SJSA1 (cell line): ENCODE results near the gene MAGOHB. TPM values are rescaled to one million over a fixed set of nuclear protein-coding genes. Genes with fewer than 3 reads are reported as not detected.
A peak's percentile ranks its signal among the peaks of the same experiment; 100 is the strongest.
"Not testable (repeated sequence)": the region's sequence is repeated elsewhere in the genome, so short reads cannot be mapped to it uniquely, and the experiment has no call there.

Experiments used
- DNase-seq, 2 experiments: peaks; one replicate each; pipeline ENCODE4 v3.0.0-alpha.2; 2015 to 2020; ENCODE audit warnings: low spot score in 2 of 2, low read depth in 1 of 2
- H3K27ac ChIP-seq: fragments of 250-450 bp; sonication (Bioruptor Pico); 2 replicates; pipeline ENCODE4 v1.5.1; 2020; ENCODE audit warnings: mild to moderate bottlenecking, moderate library complexity
- H3K27me3 ChIP-seq: fragments of 250-450 bp; sonication (Bioruptor Pico); replicated peaks from 2 replicates; pipeline ENCODE4 v1.5.1; 2020; ENCODE audit warnings: mild to moderate bottlenecking, moderate library complexity
- H3K36me3 ChIP-seq: fragments of 250-450 bp; sonication (Bioruptor Pico); 2 replicates; pipeline ENCODE4 v1.5.1; 2020; ENCODE audit warnings: mild to moderate bottlenecking
- H3K4me1 ChIP-seq: fragments of 250-450 bp; sonication (Bioruptor Pico); replicated peaks from 2 replicates; pipeline ENCODE4 v1.6.1; 2021; ENCODE audit warnings: mild to moderate bottlenecking
- H3K4me3 ChIP-seq: fragments of 250-450 bp; sonication (Bioruptor Pico); 2 replicates; pipeline ENCODE4 v1.5.1; 2020; ENCODE audit warnings: mild to moderate bottlenecking
- H3K9me3 ChIP-seq: fragments of 250-450 bp; sonication (Bioruptor Pico); replicated peaks from 2 replicates; pipeline ENCODE4 v1.5.1; 2020; ENCODE audit warnings: mild to moderate bottlenecking
- total RNA-seq: library from RNA; depleted of rRNA; stranded (reverse); fragments of >200 nt; shearing (Covaris generic); gene quantifications from 2 replicates; pipeline ENCODE4 v1.2.3, GENCODE V29; 2014

Gene MAGOHB
- total RNA-seq, 1 experiment from 2014 or later, result 51.6 TPM

DNA sequence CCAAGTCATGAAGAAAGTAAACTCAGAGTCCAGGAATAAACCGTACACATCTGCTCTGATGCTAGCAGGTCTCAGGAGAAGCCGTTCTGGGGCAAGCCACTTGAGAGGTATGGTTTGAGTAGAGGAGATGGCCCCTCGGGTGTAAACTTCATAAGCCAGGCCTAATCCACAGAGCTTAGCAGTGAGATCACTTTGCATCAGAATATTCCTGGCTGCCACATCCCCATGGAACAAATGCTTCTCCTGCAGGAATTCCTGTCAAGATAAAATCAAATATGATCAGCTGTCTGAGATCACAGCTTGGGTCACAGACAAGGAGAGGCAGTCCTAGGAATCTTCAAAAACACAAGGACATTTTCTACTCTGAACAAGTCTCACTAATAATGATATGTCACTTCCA is 11.2 kb upstream of the MAGOHB start:
- Histone ChIP-seq H3K27ac (no peak overlapping the region), H3K27me3 (no peaks in the 10 kb centered on the region), H3K4me1 (no peaks in the 10 kb centered on the region; the same call in 1 of the 2 replicates), H3K36me3 (peaks cover 6% of the 10 kb centered on the region), H3K4me3 (no peak overlapping the region), H3K9me3 (no peaks in the 10 kb centered on the region)
- no peak for DNase-seq

DNA sequence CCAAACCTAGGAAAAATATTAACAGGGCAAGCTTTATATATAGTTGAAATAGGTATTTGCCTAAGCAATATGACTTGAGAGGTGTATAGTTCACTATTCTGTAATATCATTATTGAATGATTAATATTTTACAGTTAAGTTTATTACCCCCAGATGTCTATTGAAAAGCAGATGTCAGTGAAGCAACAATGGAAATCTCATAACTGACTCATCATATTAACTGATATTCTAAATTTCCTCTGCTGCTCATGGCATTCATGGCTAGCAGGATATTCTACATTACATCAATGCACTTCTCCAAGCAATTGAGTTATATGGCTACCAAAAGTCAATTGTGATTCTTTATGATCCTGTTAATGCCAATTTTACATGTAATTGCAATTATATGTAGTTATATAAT is 9.7 kb upstream of the MAGOHB start:
- H3K36me3 ChIP-seq, result peaks cover 11% of the 10 kb centered on the region
- no peak overlapping the region for H3K4me3 ChIP-seq
- no peak overlapping the region for H3K27ac ChIP-seq
- H3K4me1 ChIP-seq, result peaks cover 14% of the 10 kb centered on the region
- H3K9me3 ChIP-seq, result no peaks in the 10 kb centered on the region
- DNase-seq, result no peak
- no peaks in the 10 kb centered on the region for H3K27me3 ChIP-seq

DNA sequence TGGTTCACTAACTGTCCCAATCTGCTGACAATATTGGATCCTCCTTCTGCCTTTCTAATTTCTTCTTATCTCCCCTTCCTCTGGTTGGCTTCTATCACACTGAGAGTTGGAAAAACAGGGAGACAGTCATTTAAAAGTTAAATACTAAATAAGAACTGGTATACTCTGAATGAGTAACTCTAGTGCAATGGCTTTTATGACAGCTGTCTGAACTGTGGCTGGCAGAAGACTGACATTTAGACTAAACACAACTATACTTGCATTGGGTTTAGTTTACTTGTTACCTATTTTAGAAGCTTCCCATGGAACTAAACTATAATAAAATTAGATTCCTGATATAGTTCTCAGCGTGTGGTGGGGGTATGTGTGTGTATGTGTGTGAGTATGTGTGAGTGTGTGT is 7.9 kb upstream of the MAGOHB start:
- DNase-seq, result no peak
- H3K27me3 ChIP-seq, result no peaks in the 10 kb centered on the region
- no peaks in the 10 kb centered on the region for H3K9me3 ChIP-seq
- peaks cover 23% of the 10 kb centered on the region for H3K4me1 ChIP-seq
- H3K4me3 ChIP-seq, result no peak overlapping the region
- H3K36me3 ChIP-seq, result peaks cover 11% of the 10 kb centered on the region
- no peak overlapping the region for H3K27ac ChIP-seq

DNA sequence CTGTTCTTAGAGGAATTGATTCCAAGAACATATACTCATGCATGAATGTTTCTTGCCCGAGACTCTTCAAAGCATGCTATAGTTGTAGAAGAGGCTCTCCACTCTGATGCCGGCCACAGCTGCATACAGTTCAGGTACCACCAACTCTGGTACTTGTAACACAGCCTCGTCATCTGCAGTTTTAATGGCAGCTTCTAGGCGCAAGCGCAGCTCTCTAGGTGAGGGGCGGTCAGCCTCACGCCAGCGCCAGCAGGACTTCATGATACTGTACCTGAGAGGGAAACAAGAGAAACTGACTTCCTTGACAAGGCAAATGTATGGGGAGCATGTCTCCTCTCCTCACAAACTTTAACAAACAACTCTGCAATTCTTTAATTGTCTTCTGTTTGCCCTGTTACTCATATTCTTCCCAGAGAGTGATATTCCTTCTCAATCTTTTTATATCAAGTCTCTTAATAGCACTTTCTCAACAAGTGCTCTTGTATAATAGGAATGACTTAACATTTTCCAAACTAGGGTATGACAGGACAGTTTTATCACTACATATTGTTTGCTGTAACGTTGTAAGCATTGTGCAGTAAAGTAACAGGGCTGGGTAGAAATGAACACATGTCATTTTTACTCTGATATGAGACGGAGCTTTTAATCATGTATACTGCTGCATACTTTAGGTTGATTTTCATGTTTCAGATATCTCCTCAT is 6.8 kb upstream of the MAGOHB start:
- H3K36me3 ChIP-seq, result peaks cover 11% of the 10 kb centered on the region; the same call in 1 of the 2 replicates
- peaks cover 23% of the 10 kb centered on the region for H3K4me1 ChIP-seq
- H3K27ac ChIP-seq, result no peak overlapping the region
- H3K9me3 ChIP-seq, result no peaks in the 10 kb centered on the region
- no peak for DNase-seq
- H3K27me3 ChIP-seq, result no peaks in the 10 kb centered on the region
- H3K4me3 ChIP-seq, result no peak overlapping the region

DNA sequence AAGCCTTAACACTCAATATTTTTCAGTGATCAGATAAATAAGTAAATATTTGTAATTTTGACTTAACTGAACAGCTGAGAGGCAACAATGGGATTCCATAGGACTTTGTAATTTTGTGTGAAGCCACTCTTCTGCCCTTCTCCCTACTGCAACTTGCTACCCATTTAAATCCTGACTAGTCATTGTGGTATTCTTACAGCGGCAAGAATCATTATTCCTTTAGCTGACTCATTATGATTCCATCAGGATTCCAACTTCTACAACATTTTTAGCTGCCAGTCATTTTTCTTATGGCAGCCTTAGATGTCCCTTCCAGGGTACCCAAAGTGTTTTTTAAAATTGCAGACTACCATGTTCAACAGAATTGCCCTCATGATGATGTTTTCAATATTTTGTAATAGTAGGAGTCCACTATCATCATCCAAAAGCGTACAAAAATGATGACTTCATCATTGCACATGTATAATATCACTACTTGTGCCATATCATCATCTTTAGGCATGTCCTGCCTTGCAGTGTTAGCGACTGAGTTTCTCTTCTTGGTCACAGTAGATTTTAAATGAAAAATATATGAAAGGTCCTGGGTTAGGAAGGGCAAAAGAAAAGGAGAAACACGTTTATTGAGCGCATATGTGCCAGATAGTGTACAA is 5.1 kb upstream of the MAGOHB start:
- peak; percentile 60 to 82 for DNase-seq
- H3K36me3 ChIP-seq, result peaks cover 11% of the 10 kb centered on the region; the same call in 1 of the 2 replicates
- H3K27me3 ChIP-seq, result no peaks in the 10 kb centered on the region
- H3K27ac ChIP-seq, result peak overlapping the region; percentile 93
- H3K4me3 ChIP-seq, result no peak overlapping the region
- H3K4me1 ChIP-seq, result peaks cover 27% of the 10 kb centered on the region
- H3K9me3 ChIP-seq, result no peaks in the 10 kb centered on the region

DNA sequence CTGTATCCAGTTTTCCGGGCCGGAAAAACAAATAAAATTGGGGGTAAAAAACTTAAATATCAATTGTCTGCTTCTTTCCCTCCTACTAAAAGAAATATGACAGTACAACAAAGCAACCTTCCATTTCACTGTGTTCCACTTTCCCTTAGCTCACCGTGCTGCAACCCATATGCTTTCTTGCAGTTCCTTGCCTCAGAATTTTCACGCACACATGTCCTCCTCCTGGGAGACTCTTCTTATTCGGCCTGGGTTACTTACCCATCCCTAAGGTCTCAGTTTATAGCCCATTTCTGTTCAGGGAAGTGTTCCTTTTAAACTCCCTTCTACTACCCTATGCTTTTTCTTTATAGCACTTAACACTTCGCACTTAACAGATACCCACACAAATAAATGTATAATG is 4.5 kb upstream of the MAGOHB start:
- Histone ChIP-seq H3K9me3 (no peaks in the 10 kb centered on the region), H3K27me3 (no peaks in the 10 kb centered on the region), H3K4me1 (peaks cover 27% of the 10 kb centered on the region), H3K4me3 (no peak overlapping the region), H3K36me3 (peaks cover 16% of the 10 kb centered on the region; the same call in 1 of the 2 replicates), H3K27ac (peak overlapping the region; percentile 93)
- DNase-seq, result no peak

DNA sequence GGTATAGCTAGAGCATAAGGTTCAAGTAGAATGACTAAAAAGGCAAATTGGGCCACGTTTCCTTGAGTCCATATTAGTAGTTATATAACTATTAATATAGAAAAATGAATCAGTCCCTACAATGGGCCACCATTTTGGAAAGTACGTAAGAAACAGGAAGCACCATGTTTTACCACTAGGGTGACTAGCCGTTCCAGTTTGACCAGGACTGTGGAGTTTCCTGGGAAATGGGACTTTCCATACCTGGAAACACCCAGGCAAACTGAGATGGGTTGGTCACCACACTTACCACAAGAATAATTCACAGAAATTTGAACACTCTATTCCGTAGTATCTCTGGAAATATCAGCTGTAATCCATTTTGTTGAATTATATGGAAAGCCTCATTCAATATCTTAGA is 2.1 kb upstream of the MAGOHB start:
- DNase-seq, result no peak
- Histone ChIP-seq H3K27me3 (no peaks in the 10 kb centered on the region), H3K36me3 (peaks cover 32% of the 10 kb centered on the region), H3K27ac (no peak overlapping the region), H3K4me1 (peaks cover 34% of the 10 kb centered on the region), H3K9me3 (no peaks in the 10 kb centered on the region), H3K4me3 (no peak overlapping the region)

DNA sequence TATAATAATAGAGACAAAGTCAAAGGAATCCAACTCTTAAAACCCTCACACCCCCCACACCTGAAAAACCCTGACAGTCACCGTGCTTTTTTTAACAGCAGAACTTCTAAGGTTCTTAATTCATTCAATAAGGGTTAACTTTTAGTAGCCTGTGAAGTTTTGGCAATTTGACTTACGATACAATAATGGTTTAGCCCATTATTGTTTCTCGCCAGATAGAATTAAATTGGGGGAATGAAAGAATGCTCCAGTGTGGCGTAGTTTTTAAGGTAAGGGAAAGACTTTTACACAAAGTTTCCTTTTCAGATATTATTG is 604 bp upstream of the MAGOHB start:
- Histone ChIP-seq H3K9me3 (no peaks in the 10 kb centered on the region), H3K27ac (peak overlapping the region; percentile 95), H3K4me1 (peaks cover 28% of the 10 kb centered on the region), H3K4me3 (peak overlapping the region; percentile 65), H3K27me3 (no peaks in the 10 kb centered on the region), H3K36me3 (peaks cover 35% of the 10 kb centered on the region)
- DNase-seq, result no peak

DNA sequence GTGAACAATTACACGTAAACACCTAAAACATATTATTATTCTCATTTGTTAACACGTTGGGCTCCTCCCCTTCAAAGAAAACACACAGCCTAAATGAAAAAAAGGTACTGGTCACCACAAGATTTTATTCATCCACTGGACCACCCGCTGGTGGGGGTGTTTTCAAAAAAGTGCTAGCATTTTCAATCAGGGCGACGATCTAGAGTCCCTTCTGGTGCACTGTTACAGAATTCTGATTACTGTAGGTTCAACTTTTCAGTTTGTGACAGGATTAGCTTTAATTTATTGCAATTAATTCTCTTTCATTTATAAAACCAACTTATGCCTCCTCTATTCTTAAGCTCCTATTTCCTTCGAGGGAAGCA is 443 bp downstream of the MAGOHB start:
- H3K27me3 ChIP-seq, result no peaks in the 10 kb centered on the region
- peaks cover 17% of the 10 kb centered on the region for H3K4me1 ChIP-seq
- DNase-seq, result no peak
- H3K27ac ChIP-seq, result peak overlapping the region; percentile 95
- H3K36me3 ChIP-seq, result peaks cover 44% of the 10 kb centered on the region
- peak overlapping the region; percentile 65 for H3K4me3 ChIP-seq
- H3K9me3 ChIP-seq, result no peaks in the 10 kb centered on the region

DNA sequence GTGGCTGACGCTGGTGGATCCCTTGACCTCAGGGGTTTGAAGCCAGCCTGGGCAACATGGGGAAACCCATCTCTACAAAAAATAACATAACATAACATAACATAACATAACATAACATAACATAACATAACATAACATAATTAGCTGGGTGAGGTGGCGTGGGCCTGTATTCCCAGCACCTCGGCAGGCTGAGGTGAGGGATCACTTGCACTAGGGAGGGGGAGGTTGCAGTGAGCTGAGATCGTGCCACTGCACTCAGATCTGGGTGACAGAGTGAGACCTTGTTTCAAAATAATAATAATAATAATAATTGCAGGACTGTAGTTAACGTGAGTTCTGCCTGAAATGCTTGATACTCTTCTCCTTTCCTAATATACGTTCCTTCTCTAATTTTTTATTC is 1.3 kb downstream of the MAGOHB start:
- Histone ChIP-seq H3K4me3 (peak overlapping the region; percentile 65), H3K4me1 (peaks cover 11% of the 10 kb centered on the region), H3K36me3 (peaks cover 53% of the 10 kb centered on the region), H3K9me3 (no peaks in the 10 kb centered on the region), H3K27ac (no peak overlapping the region), H3K27me3 (no peaks in the 10 kb centered on the region)
- no peak for DNase-seq

DNA sequence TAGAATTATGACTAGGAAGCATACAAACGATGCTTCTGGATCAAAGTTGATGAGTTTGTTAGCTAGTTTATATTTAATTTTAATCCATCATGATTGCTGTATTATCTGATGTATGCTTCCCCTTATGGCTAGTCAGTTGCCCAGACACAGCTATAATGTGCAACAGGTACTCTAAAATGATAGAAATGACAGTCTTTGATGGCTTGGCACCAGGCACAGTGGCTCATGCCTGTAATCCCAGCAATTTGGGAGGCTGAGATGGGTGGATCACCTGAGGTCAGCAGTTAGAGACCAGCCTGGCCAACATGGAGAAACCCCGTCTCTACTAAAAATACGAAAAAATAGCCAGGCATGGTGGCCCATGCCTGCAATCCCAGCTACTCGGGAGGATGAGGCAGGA is 2.2 kb downstream of the MAGOHB start:
- Histone ChIP-seq H3K36me3 (peaks cover 58% of the 10 kb centered on the region), H3K4me1 (peaks cover 11% of the 10 kb centered on the region)
- H3K27ac ChIP-seq, DNase-seq, H3K9me3 ChIP-seq, H3K27me3 ChIP-seq, H3K4me3 ChIP-seq: not testable (repeated sequence)

DNA sequence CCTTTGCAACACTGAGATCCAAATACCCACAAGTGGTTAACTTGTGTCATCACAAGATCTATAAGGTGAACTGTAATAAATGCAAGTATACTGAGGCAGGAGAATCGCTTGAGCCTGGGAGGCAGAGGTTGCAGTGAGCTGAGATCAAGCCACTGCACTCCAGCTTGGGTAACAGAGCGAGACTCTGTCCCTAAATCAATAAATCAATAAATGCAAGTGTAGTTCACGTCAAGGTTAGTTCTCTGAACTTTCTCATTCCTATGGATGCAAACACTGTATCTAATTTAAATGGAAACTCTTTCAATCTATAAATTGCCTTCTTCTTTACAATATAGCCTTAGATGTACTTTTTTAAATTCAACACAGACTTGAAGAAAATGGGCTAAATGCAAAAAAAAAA is 3.2 kb downstream of the MAGOHB start:
- H3K36me3 ChIP-seq, result peaks cover 66% of the 10 kb centered on the region
- DNase-seq, result no peak
- H3K4me3 ChIP-seq, result no peak overlapping the region
- H3K27me3 ChIP-seq, result no peaks in the 10 kb centered on the region
- H3K4me1 ChIP-seq, result peaks cover 11% of the 10 kb centered on the region
- H3K9me3 ChIP-seq, result no peaks in the 10 kb centered on the region
- no peak overlapping the region for H3K27ac ChIP-seq

DNA sequence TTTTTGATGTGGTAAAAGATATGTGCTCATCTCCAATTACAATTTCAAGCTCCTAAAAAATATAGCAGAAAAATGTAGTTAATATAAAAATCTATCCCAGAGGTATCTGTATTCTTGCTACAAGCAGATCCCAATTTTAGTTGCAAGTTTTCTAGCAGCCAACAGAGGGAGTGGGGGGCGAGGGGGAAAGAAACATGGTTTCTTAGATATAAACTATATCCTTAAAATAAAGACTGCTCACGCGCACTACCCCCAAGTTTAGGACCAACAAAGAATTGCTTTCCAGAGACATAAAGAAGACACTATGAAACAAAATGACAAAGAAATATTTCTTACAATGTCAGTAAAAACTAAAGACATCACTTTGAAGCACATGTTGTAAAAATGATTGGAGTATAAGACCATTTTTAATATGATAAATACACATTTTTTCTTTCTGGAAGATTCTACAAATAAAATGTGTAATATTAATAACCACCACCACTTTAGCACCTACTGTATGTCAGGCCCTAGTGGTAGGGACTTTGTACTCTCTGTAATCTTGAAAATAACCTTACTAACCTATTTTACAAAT is 5.4 kb downstream of the MAGOHB start:
- no peak overlapping the region for H3K4me3 ChIP-seq
- no peaks in the 10 kb centered on the region for H3K9me3 ChIP-seq
- DNase-seq, result no peak
- no peaks in the 10 kb centered on the region for H3K27me3 ChIP-seq
- peaks cover 66% of the 10 kb centered on the region for H3K36me3 ChIP-seq
- peaks cover 7% of the 10 kb centered on the region; the same call in 1 of the 2 replicates for H3K4me1 ChIP-seq
- H3K27ac ChIP-seq, result no peak overlapping the region

DNA sequence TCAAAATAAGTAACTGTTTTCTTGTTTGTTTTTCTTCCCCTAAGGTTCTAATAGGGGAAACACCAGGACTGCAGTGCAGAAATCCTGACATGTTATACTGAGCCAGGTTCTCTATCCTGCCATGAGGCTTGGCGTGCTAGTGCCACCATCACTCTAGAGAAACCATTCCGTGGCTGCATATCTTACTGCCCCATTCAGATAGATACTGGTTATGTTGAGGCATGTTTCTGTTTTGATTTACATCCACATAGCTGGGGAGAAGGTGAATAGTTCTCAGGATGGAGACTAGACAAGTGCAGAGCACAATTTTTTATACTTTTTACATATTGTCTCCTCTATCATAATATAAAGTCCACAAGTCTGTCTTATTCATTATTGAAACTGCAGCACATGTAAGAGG is 11.5 kb downstream of the MAGOHB start:
- no peak overlapping the region for H3K27ac ChIP-seq
- DNase-seq, result no peak
- H3K27me3 ChIP-seq, result no peaks in the 10 kb centered on the region

More for the DNA sequence above, 11.5 kb downstream of the MAGOHB start:
- Histone ChIP-seq H3K4me1 (no peaks in the 10 kb centered on the region), H3K36me3 (peaks cover 14% of the 10 kb centered on the region), H3K4me3 (no peak overlapping the region), H3K9me3 (no peaks in the 10 kb centered on the region)
